Keratinocyte (primary cell): ENCODE measurements around the gene ALDH1L1. TPM values are rescaled to one million over a fixed set of nuclear protein-coding genes. Genes with fewer than 3 reads are reported as not detected.

Source experiments
- DNase-seq: peaks from one replicate; pipeline ENCODE4 v3.0.0-alpha.2; 2011; ENCODE audit warnings: low read depth, missing footprints, low spot score
- FAIRE-seq: peaks from 2 replicates; lab custom pipeline; 2011; peaks lifted over from hg19 to GRCh38; lab: Jason Lieb, UNC
- H2AFZ ChIP-seq: 2 replicates; pipeline ENCODE4 v1.6.0; 2012; ENCODE audit warnings: low read length, control low read depth, inconsistent platforms; ENCODE audit not compliant: control insufficient read depth
- H3K27ac ChIP-seq: 2 replicates; pipeline ENCODE4 v1.5.1; 2011; ENCODE audit warnings: low read length; ENCODE audit not compliant: control insufficient read depth, insufficient read depth
- H3K27me3 ChIP-seq: 3 replicates; pipeline ENCODE4 v1.6.0; 2011; ENCODE audit warnings: low read length; ENCODE audit not compliant: control insufficient read depth, insufficient read depth; ENCODE audit errors: extremely low read depth
- H3K36me3 ChIP-seq, 2 experiments: 2 replicates in 1 of 2; 3 replicates in 1 of 2; pipeline ENCODE4 v1.5.1; 2011; ENCODE audit warnings: low read length in 2 of 2, mild to moderate bottlenecking in 1 of 2; ENCODE audit not compliant: control insufficient read depth in 2 of 2, insufficient read depth in 2 of 2; ENCODE audit errors: extremely low read depth in 1 of 2
- H3K4me1 ChIP-seq: 3 replicates; pipeline ENCODE4 v1.5.1; 2011; ENCODE audit warnings: low read length; ENCODE audit not compliant: control insufficient read depth, insufficient read depth; ENCODE audit errors: extremely low read depth
- H3K4me2 ChIP-seq: 3 replicates; pipeline ENCODE4 v1.6.0; 2011; ENCODE audit warnings: low read depth, low read length; ENCODE audit not compliant: control insufficient read depth, insufficient read depth; ENCODE audit errors: extremely low read depth
- H3K4me3 ChIP-seq, 3 experiments: fragments of 200-600 bp in 1 of 3; sonication (generic) in 1 of 3; 2 replicates in 2 of 3; 3 replicates in 1 of 3; pipeline ENCODE4 v1.5.1; 2011 to 2016; ENCODE audit warnings: low read length in 3 of 3, mild to moderate bottlenecking in 3 of 3, control low read depth in 2 of 3, inconsistent platforms in 1 of 3, low read depth in 1 of 3, mixed read lengths in 1 of 3, mixed run types in 1 of 3, moderate library complexity in 1 of 3; ENCODE audit not compliant: control insufficient read depth in 2 of 3, insufficient read depth in 2 of 3; ENCODE audit errors: extremely low read depth in 1 of 3
- H3K79me2 ChIP-seq: 2 replicates; pipeline ENCODE4 v1.6.0; 2012; ENCODE audit warnings: low read length; ENCODE audit not compliant: control insufficient read depth, insufficient read depth
- H3K9ac ChIP-seq: 3 replicates; pipeline ENCODE4 v1.6.0; 2011; ENCODE audit warnings: low read length; ENCODE audit not compliant: control insufficient read depth, insufficient read depth; ENCODE audit errors: extremely low read depth
- H3K9me1 ChIP-seq: 3 replicates; pipeline ENCODE4 v1.6.0; 2011; ENCODE audit warnings: low read length; ENCODE audit not compliant: control insufficient read depth, insufficient read depth; ENCODE audit errors: extremely low read depth
- H3K9me3 ChIP-seq: 2 replicates; pipeline ENCODE4 v1.5.1; 2012; ENCODE audit warnings: low read depth, low read length; ENCODE audit not compliant: control insufficient read depth
- H4K20me1 ChIP-seq: 3 replicates; pipeline ENCODE4 v1.6.0; 2011; ENCODE audit warnings: low read length; ENCODE audit not compliant: control insufficient read depth, insufficient read depth; ENCODE audit errors: extremely low read depth
- EZH2 ChIP-seq: IDR thresholded peaks from one replicate; pipeline ENCODE4 v1.6.1; 2012; ENCODE audit warnings: inconsistent platforms, mild to moderate bottlenecking, low read length, moderate library complexity
- dilution Hi-C: fragments of 300-500 bp; cut with MboI; formaldehyde crosslinking; loops from one replicate; pipeline ENCODE4 v1.7.0; 2020; ENCODE audit warnings: low sequenced_read_pairs; ENCODE audit not compliant: extremely low pct_ligation_motif_present
- polyA plus RNA-seq, 5 experiments: library from polyadenylated mRNA; depleted of rRNA in 3 of 5; stranded (reverse) in 3 of 5; stranded (forward) in 1 of 5; unstranded in 1 of 5; fragments of >200 nt; gene quantifications; 1 replicate in 1 of 5; 2 replicates in 3 of 5; 3 replicates in 1 of 5; pipeline versions ENCODE4 v1.2.1 to v1.2.3, GENCODE V29; 2011 to 2012; ENCODE audit warnings: missing spikeins in 2 of 5, low read depth in 1 of 5, low replicate concordance in 1 of 5
- TF ChIP-seq, protein P1 (sequence below), 3 experiments: IDR thresholded peaks in 1 of 3; conservative IDR thresholded peaks in 1 of 3; optimal IDR thresholded peaks in 1 of 3; 2 replicates in 2 of 3; 3 replicates in 1 of 3; pipeline versions ENCODE3 to v1.5.1; 2011; ENCODE audit warnings: low read length in 3 of 3, mild to moderate bottlenecking in 3 of 3, moderate library complexity in 2 of 3, control low read depth in 1 of 3, inconsistent platforms in 1 of 3; ENCODE audit not compliant: insufficient read depth in 2 of 3; ENCODE audit errors: extremely low read depth in 1 of 3

The ALDH1L1 gene
- polyA plus RNA-seq, 1 donor (not counting 4 experiments of a cell fraction or from before 2014, with no cell fraction given) = 0.35 TPM

- DNase-seq (no peak), FAIRE-seq (no peak)
- H3K9me1 ChIP-seq = no peaks in the 10 kb centered on the region
- dilution Hi-C loops = no loop called here
- H3K27ac ChIP-seq = no peak overlapping the region
- peaks cover 9% of the 10 kb centered on the region for H3K27me3 ChIP-seq
- H3K9me3 ChIP-seq = no peaks in the 10 kb centered on the region
- H3K36me3 ChIP-seq = no peaks in the 10 kb centered on the region
- no peaks in the 10 kb centered on the region for H3K4me1 ChIP-seq
- TF ChIP-seq, protein P1, sequence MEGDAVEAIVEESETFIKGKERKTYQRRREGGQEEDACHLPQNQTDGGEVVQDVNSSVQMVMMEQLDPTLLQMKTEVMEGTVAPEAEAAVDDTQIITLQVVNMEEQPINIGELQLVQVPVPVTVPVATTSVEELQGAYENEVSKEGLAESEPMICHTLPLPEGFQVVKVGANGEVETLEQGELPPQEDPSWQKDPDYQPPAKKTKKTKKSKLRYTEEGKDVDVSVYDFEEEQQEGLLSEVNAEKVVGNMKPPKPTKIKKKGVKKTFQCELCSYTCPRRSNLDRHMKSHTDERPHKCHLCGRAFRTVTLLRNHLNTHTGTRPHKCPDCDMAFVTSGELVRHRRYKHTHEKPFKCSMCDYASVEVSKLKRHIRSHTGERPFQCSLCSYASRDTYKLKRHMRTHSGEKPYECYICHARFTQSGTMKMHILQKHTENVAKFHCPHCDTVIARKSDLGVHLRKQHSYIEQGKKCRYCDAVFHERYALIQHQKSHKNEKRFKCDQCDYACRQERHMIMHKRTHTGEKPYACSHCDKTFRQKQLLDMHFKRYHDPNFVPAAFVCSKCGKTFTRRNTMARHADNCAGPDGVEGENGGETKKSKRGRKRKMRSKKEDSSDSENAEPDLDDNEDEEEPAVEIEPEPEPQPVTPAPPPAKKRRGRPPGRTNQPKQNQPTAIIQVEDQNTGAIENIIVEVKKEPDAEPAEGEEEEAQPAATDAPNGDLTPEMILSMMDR (optimal IDR thresholded peaks at IDR 0.05 in 1 of 3, IDR thresholded peaks at IDR 0.05 in 1 of 3, conservative IDR thresholded peaks at IDR 0.05 in 1 of 3; ENCODE audit: extremely low read depth in 1 of 3, insufficient read depth in 2 of 3, low read length in 3 of 3) = no peak
- no peak for TF ChIP-seq EZH2
- H3K79me2 ChIP-seq = no peaks in the 10 kb centered on the region
- no peaks in the 10 kb centered on the region for H4K20me1 ChIP-seq
- no peak overlapping the region for H3K4me2 ChIP-seq
- no peak overlapping the region for H3K9ac ChIP-seq
- no peak overlapping the region for H2AFZ ChIP-seq
- no peak overlapping the region for H3K4me3 ChIP-seq
Observed at GRCh38 chr3:126137490-126138130, 42.8 kb downstream of the ALDH1L1 start.

- Histone ChIP-seq H3K27me3 (peaks cover 11% of the 10 kb centered on the region), H4K20me1 (no peaks in the 10 kb centered on the region), H3K4me2 (no peak overlapping the region), H3K27ac (no peak overlapping the region), H2AFZ (no peak overlapping the region), H3K79me2 (no peaks in the 10 kb centered on the region), H3K4me3 (no peak overlapping the region), H3K9me1 (no peaks in the 10 kb centered on the region), H3K4me1 (no peaks in the 10 kb centered on the region), H3K36me3 (no peaks in the 10 kb centered on the region), H3K9me3 (no peaks in the 10 kb centered on the region), H3K9ac (no peak overlapping the region)
- dilution Hi-C loops = no loop called here
- no peak for TF ChIP-seq EZH2
- TF ChIP-seq, protein P1 (optimal IDR thresholded peaks at IDR 0.05 in 1 of 3, IDR thresholded peaks at IDR 0.05 in 1 of 3, conservative IDR thresholded peaks at IDR 0.05 in 1 of 3; ENCODE audit: extremely low read depth in 1 of 3, insufficient read depth in 2 of 3, low read length in 3 of 3) = no peak
- no peak for DNase-seq
- FAIRE-seq = no peak
Observed at GRCh38 chr3:126136428-126137220, 43.8 kb downstream of the ALDH1L1 start.
